Measurements from ENCODE around the gene MALT1. TPM values are rescaled to one million over a fixed set of nuclear protein-coding genes. Genes with fewer than 3 reads are reported as not detected.

The MALT1 gene
- total RNA-seq, 4 donors from 2014 or later = 18.5 to 45.6 (median 30.1) TPM

DNA sequence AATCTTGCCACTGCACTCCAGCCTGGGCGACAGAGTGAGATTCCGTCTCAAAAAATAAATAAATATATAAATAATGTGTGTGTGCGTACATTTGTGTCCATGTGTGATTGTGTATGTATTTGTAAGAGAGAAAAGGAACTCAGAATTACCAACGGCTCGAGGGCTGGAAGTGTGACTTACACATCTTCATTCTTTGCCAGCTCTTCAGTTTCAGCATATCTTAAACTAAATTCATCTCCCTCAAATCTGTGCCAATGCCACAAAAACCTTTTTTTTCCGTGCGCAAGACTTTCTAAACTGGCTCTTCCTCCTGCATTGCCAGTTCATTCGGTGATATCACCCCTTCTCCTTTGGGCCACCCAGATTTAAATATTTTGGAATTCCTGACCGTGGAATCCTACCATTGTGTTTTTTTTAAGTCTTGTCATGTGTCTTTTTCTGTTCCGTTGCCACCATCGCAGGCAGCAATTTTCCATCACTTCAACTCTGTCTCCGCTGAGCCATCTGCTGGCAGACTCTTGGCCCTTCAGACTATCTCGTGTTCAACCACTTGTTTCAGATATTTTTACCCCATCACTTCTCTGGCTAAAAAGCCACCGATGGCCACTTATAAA is 116.4 kb downstream of the MALT1 start:
- ATAC-seq (ENCODE audit: low FRiP score) (no peak), DNase-seq (ENCODE audit: low spot score) (no peak)
- no peak for TF ChIP-seq CTCF (IDR thresholded peaks at IDR 0.05)

DNA sequence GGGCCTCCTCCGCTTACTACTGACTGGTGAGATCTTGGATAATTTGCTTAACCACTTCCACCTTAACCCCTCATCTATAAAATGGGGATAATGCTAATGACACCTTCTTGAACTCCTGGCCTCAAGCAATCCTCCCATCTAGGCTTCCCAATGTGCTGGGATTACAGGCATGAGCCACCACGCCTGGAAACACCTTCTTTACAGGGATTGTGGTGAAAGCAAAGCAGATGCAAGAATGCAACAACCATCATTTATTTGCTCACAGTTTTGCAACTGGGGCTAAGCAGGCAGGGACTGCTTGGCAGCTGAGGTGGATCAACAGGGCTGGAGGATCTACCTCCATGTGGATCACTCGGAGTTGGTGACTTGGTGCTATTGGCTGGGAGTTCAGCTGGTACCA is 117.2 kb downstream of the MALT1 start:
- DNase-seq (ENCODE audit: low spot score) = no peak
- TF ChIP-seq CTCF (IDR thresholded peaks at IDR 0.05) = no peak
- ATAC-seq (ENCODE audit: low FRiP score) = no peak

DNA sequence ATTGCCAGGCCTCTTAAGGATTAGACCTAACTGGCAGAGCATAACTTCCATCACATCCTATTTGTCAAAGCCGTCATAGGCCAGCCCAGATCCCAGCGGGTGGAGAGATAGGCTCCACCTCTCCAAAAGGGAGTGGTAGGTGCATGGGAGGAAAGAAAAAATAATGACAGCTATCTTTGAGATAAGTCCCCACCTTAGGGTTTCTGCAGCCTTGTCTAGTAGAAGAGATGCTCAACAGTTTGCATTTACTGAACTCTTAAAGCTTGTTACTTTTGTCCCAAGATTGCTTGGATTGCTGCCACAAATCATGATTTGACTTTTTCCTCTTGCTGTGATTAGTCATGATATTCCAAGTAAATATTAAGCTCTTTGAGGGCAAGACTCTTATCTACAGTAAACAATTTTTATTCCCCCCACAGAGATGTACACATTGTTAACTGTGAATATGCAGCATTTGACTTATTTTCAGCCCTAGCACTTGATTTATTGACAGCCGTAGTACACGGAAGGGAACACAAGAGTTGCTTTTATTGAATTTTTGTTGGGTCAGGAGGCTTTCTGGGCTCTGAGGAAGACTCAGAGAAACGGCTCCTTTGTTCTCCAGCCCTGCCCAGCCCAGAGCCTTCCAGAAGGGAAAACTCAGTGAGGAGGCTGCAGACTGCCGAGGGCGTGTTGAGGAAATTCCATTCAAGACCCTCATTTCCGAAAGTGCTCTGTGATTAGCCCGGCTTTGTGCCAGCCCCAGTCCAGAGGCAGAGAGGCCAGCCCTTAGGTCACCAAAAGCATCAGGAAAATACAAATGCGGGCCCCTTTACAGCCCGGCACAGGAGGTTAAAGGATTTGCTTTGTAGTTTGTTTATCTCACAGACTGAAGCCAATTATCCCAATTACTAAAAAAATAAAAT is 118.0 kb downstream of the MALT1 start:
- TF ChIP-seq CTCF (IDR thresholded peaks at IDR 0.05) = no peak
- DNase-seq (ENCODE audit: low spot score) = no peak
- no peak for ATAC-seq (ENCODE audit: low FRiP score)

DNA sequence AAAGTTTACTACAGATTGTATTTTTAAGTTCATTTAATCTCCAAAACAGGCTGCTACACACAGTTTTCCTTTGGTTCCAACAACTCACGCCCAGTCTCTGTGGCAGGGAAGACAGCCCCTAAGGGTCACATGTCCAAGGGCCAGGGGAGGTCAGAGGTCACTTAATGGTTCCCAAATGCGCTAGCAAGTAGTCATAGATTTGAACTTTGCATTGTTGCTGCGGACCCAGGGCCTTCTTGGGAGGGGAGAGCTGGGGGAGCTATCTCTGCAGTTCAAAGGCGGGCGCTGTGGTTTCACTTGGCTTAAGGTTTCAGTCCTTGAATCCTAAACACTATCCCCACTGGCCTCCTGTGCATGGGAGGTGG is 118.6 kb downstream of the MALT1 start:
- DNase-seq (ENCODE audit: low spot score) = no peak
- ATAC-seq (ENCODE audit: low FRiP score) = no peak

GRCh38 chr18:58792086-58792485 is 120.8 kb downstream of the MALT1 start:
- ATAC-seq (ENCODE audit: low FRiP score) (no peak), DNase-seq (ENCODE audit: low spot score) (no peak)
- no peak for TF ChIP-seq CTCF (IDR thresholded peaks at IDR 0.05)

More for the DNA sequence above, 118.6 kb downstream of the MALT1 start:
- no peak for TF ChIP-seq CTCF (IDR thresholded peaks at IDR 0.05)

DNA sequence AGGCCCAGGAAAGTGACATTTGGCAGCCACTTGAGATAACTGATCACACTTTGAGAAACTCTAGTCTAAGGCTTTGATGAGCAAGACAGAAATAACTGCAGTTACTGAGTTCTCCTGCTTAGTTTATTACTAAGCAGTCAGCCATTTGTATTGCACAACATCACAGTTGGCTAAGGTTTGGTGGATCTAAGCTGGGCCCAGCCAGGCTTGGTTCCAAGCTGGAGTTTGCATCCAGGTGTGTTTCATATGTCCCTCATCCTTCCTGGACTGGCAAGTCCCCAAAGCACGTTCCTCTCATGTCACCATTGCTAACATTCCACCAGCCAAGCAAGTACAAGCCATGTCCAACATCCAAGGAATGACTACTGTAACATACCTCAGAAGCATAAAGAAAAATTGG is 122.1 kb downstream of the MALT1 start:
- peak; percentile 80 for ATAC-seq (ENCODE audit: low FRiP score)
- DNase-seq (ENCODE audit: low spot score) = no peak
- no peak for TF ChIP-seq CTCF (IDR thresholded peaks at IDR 0.05)

DNA sequence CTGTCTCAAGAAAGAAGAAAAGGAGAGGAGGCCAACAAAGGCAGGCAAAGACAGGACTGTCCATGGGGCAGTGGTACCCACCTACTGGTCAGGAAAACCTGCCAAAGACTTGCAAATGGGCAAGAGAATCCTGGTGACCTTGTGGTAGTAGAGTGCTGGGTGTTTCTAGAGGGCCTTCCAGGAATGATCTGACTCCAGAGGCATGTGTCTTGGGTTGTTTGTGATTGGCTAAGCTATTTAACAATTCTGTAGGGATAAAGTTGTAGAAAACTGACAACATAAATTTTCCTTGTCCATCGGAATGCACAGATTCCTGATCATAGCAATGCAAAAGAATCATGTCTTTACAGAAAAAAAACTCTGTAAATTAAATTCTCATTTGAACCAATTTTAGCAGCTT is 125.0 kb downstream of the MALT1 start:
- no peak for TF ChIP-seq CTCF (IDR thresholded peaks at IDR 0.05)
- ATAC-seq (ENCODE audit: low FRiP score) = no peak
- no peak for DNase-seq (ENCODE audit: low spot score)

Data from omental fat pad (tissue), 4 donors.